Nephron progenitor cell (in vitro differentiated cells): ENCODE data around the gene CCDC141.

Experiments used
- DNase-seq: peaks from one replicate; pipeline ENCODE4 v3.0.0; 2021
- H3K27ac Mint-ChIP-seq: 2 replicates; pipeline ENCODE4 v1.8.0; 2021; ENCODE audit warnings: mild to moderate bottlenecking, moderate library complexity, mixed read lengths
- H3K27me3 Mint-ChIP-seq: 2 replicates; pipeline ENCODE4 v1.8.0; 2021; ENCODE audit warnings: mild to moderate bottlenecking, low read depth, mixed read lengths; ENCODE audit not compliant: poor library complexity
- H3K36me3 Mint-ChIP-seq: 2 replicates; pipeline ENCODE4 v1.8.0; 2021; ENCODE audit warnings: low read depth, mixed read lengths
- H3K4me1 Mint-ChIP-seq: 2 replicates; pipeline ENCODE4 v1.8.0; 2021; ENCODE audit warnings: mixed read lengths
- H3K4me3 Mint-ChIP-seq: 2 replicates; pipeline ENCODE4 v1.8.0; 2021; ENCODE audit warnings: mild to moderate bottlenecking, moderate library complexity, mixed read lengths
- H3K9me3 Mint-ChIP-seq: 2 replicates; pipeline ENCODE4 v1.8.0; 2021; ENCODE audit warnings: mild to moderate bottlenecking, moderate library complexity, mixed read lengths
- TF ChIP-seq, protein P1 (sequence below): fragments of 200-600 bp; sonication (generic); IDR thresholded peaks from 2 replicates; pipeline ENCODE4 v1.5.0; 2021; ENCODE audit warnings: antibody characterized with exemption

CCDC141 gene

DNA sequence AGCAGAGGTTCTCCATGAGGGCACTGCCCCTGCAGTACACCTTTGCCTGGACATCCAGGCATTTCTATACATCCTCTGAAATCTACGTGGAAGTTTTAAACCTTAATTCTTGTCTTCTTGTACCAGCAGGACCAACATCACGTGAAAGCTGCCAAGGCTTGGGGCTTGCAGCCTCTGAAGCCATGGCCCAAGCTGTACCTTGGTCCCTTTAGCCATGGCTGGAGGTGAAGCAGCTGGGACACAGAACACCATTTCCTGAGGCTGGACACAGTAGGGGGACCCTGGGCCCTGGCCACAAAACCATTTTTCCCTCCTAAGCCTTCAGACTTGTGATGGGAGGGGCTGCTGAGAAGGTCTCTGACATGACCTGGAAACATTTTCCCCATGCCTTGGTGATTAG is 32.8 kb upstream of the CCDC141 start:
- no peak for DNase-seq

DNA sequence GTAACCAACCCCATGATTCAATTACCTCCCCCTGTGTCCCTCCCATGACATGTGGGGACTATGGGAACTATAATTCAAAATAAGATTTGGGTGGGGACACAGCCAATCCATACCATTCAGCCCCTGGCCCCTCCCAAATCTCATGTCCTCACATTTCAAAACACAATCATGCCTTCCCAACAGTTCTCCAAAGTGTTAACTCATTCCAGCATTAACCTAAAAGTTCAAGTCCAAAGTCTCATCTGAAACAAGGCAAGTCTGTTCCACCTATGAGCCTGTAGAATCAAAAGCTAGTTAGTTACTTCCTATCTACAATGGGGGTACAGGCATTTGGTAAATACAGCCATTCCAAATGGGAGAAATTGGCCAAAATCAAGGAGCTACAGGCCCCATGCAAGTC is 32.0 kb upstream of the CCDC141 start:
- DNase-seq = no peak
- no peaks in the 10 kb centered on the region for H3K4me1 Mint-ChIP-seq
- no peak overlapping the region for H3K4me3 Mint-ChIP-seq

More for the DNA sequence above, 32.8 kb upstream of the CCDC141 start:
- Mint-ChIP-seq H3K4me1 (no peaks in the 10 kb centered on the region), H3K36me3 (peaks cover 10% of the 10 kb centered on the region), H3K27me3 (peaks cover 2% of the 10 kb centered on the region), H3K27ac (no peak overlapping the region), H3K4me3 (no peak overlapping the region), H3K9me3 (peaks cover 29% of the 10 kb centered on the region)
- TF ChIP-seq, protein P1, sequence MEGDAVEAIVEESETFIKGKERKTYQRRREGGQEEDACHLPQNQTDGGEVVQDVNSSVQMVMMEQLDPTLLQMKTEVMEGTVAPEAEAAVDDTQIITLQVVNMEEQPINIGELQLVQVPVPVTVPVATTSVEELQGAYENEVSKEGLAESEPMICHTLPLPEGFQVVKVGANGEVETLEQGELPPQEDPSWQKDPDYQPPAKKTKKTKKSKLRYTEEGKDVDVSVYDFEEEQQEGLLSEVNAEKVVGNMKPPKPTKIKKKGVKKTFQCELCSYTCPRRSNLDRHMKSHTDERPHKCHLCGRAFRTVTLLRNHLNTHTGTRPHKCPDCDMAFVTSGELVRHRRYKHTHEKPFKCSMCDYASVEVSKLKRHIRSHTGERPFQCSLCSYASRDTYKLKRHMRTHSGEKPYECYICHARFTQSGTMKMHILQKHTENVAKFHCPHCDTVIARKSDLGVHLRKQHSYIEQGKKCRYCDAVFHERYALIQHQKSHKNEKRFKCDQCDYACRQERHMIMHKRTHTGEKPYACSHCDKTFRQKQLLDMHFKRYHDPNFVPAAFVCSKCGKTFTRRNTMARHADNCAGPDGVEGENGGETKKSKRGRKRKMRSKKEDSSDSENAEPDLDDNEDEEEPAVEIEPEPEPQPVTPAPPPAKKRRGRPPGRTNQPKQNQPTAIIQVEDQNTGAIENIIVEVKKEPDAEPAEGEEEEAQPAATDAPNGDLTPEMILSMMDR = no peak

GRCh38 chr2:179072527-179072926 is 22.6 kb upstream of the CCDC141 start:
- Mint-ChIP-seq H3K4me1 (no peaks in the 10 kb centered on the region), H3K4me3 (no peak overlapping the region), H3K36me3 (peaks cover 7% of the 10 kb centered on the region), H3K9me3 (peaks cover 22% of the 10 kb centered on the region), H3K27me3 (no peaks in the 10 kb centered on the region), H3K27ac (no peak overlapping the region)
- TF ChIP-seq, protein P1 = no peak
- no peak for DNase-seq

More for the DNA sequence above, 32.0 kb upstream of the CCDC141 start:
- Mint-ChIP-seq H3K36me3 (peaks cover 15% of the 10 kb centered on the region), H3K9me3 (peaks cover 36% of the 10 kb centered on the region), H3K27ac (no peak overlapping the region), H3K27me3 (peaks cover 2% of the 10 kb centered on the region)
- TF ChIP-seq, protein P1 = no peak

- no peak for DNase-seq
- no peak overlapping the region for H3K4me3 Mint-ChIP-seq
Observed at GRCh38 chr2:179071810-179072355, 21.9 kb upstream of the CCDC141 start.

DNA sequence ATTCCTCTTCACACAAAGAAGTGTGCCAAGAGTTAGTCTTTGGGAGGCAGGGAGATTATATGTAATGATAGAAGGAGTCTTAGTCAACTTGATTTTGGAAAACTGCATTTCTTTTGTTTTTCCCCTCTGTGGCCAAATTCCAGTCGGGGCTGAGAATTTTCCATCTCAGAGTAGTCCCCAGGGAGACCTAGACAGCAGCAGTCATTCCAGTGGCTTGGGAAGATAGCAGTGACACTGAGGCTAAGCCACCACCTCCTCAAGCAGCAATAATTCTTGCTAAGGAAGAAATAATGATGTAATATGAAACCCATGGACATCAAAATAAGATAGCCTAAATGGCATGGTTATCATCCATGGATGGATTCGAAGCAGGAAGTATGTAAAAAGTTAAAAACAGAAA is 21.0 kb upstream of the CCDC141 start:
- TF ChIP-seq, protein P1 = no peak
- peaks cover 24% of the 10 kb centered on the region for H3K9me3 Mint-ChIP-seq
- H3K4me1 Mint-ChIP-seq = no peaks in the 10 kb centered on the region
- H3K4me3 Mint-ChIP-seq = no peak overlapping the region
- H3K27ac Mint-ChIP-seq = no peak overlapping the region
- H3K27me3 Mint-ChIP-seq = no peaks in the 10 kb centered on the region
- no peak for DNase-seq
- peaks cover 7% of the 10 kb centered on the region for H3K36me3 Mint-ChIP-seq

More at GRCh38 chr2:179071810-179072355, 21.9 kb upstream of the CCDC141 start:
- no peak overlapping the region for H3K27ac Mint-ChIP-seq
- H3K36me3 Mint-ChIP-seq = peaks cover 4% of the 10 kb centered on the region
- TF ChIP-seq, protein P1 = no peak
- H3K9me3 Mint-ChIP-seq = peaks cover 22% of the 10 kb centered on the region
- H3K4me1 Mint-ChIP-seq = no peaks in the 10 kb centered on the region
- H3K27me3 Mint-ChIP-seq = no peaks in the 10 kb centered on the region

GRCh38 chr2:179069685-179070084 is 19.7 kb upstream of the CCDC141 start:
- Mint-ChIP-seq H3K4me3 (no peak overlapping the region), H3K27me3 (no peaks in the 10 kb centered on the region), H3K9me3 (peaks cover 30% of the 10 kb centered on the region), H3K4me1 (no peaks in the 10 kb centered on the region), H3K27ac (no peak overlapping the region), H3K36me3 (peaks cover 12% of the 10 kb centered on the region)
- DNase-seq = no peak
- TF ChIP-seq, protein P1 = no peak
